ENCODE measurements around the gene GNAZ.

GRCh38 chr22:23057331-23057730 is 13.0 kb upstream of the GNAZ start:
- no peak for TF ChIP-seq CTCF (IDR thresholded peaks at IDR 0.05)
- no peak for TF ChIP-seq POLR2A (IDR thresholded peaks at IDR 0.05)
